Hindlimb muscle (tissue), 1 donor: ENCODE measurements around the gene NDUFV3. TPM values are rescaled to one million over a fixed set of nuclear protein-coding genes. Genes with fewer than 3 reads are reported as not detected.
"Not testable (repeated sequence)": the region's sequence is repeated elsewhere in the genome, so short reads cannot be mapped to it uniquely, and the experiment has no call there.

ENCODE experiments used
- DNase-seq: peaks from one replicate; pipeline ENCODE4 v3.0.0-alpha.2; 2013
- polyA plus RNA-seq: library from polyadenylated mRNA; unstranded; fragments of 120-200 nt; gene quantifications from one replicate; pipeline ENCODE4 v1.2.1, GENCODE V29; 2013; ENCODE audit not compliant: insufficient read length

Gene NDUFV3
- 37.6 TPM for polyA plus RNA-seq

- DNase-seq = peak; percentile 99
These were observed at the start of gene NDUFV3 for GRCh38 chr21:42892931-42893755. NDUFV3 (plus strand) TSS chr21:42893309; CDS start chr21:42893334, 25 bp downstream.

GRCh38 chr21:42844411-42845113 is 48.5 kb upstream of the NDUFV3 start:
- DNase-seq = no peak

GRCh38 chr21:42845296-42845965 is 47.7 kb upstream of the NDUFV3 start:
- DNase-seq = no peak

GRCh38 chr21:42846221-42846620 is 46.9 kb upstream of the NDUFV3 start:
- DNase-seq = no peak

GRCh38 chr21:42847051-42847707 is 45.9 kb upstream of the NDUFV3 start:
- DNase-seq = no peak

GRCh38 chr21:42847726-42848125 is 45.4 kb upstream of the NDUFV3 start:
- DNase-seq = no peak

- DNase-seq = not testable (repeated sequence)
These were observed 44.8 kb upstream of the NDUFV3 start for GRCh38 chr21:42848144-42848931.

GRCh38 chr21:42848932-42849758 is 44.0 kb upstream of the NDUFV3 start:
- DNase-seq = no peak

- DNase-seq = no peak
These were observed 43.2 kb upstream of the NDUFV3 start for GRCh38 chr21:42849759-42850412.

- DNase-seq = no peak
These were observed 42.6 kb upstream of the NDUFV3 start for GRCh38 chr21:42850463-42850862.

GRCh38 chr21:42850866-42851391 is 42.2 kb upstream of the NDUFV3 start:
- no peak for DNase-seq

- DNase-seq = no peak
These were observed 41.1 kb upstream of the NDUFV3 start for GRCh38 chr21:42851812-42852665.

- DNase-seq = no peak
These were observed 40.1 kb upstream of the NDUFV3 start for GRCh38 chr21:42852925-42853570.

- DNase-seq = no peak
These were observed 39.5 kb upstream of the NDUFV3 start for GRCh38 chr21:42853621-42854020.

GRCh38 chr21:42854246-42855010 is 38.7 kb upstream of the NDUFV3 start:
- DNase-seq = no peak

GRCh38 chr21:42855171-42855936 is 37.8 kb upstream of the NDUFV3 start:
- DNase-seq = no peak

- DNase-seq = no peak
These were observed 37.2 kb upstream of the NDUFV3 start for GRCh38 chr21:42855937-42856335.
